ENCODE measurements around the gene ABCC5. TPM values are rescaled to one million over a fixed set of nuclear protein-coding genes. Genes with fewer than 3 reads are reported as not detected.

ABCC5 gene
- total RNA-seq, 1 donor from 2014 or later: 23.8 TPM

DNA sequence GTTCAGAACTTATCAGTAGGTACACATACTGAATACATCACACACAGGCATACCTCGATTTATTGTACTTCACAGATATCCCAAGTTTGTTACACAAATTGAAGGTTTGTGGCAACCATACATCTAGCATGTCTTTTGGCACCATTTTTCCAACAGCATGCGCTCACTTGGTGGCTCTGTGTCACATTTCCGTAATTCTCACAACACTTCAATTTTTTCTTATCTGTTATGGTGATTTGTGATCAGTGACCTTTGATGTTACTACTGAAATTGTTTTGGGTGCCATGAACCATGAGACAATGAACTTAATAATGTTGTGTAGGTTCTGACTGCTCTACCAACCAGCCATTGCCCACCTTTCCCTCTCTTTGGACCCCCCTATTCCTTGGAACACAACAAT lies 143.8 kb downstream of the ABCC5 start:
- Mint-ChIP-seq H3K9me3 (ENCODE audit: low read depth) (no peaks in the 10 kb centered on the region), H3K27ac (ENCODE audit: unreplicated experiment) (no peak overlapping the region), H3K4me1 (ENCODE audit: low read depth) (peaks cover 6% of the 10 kb centered on the region), H3K4me3 (ENCODE audit: unreplicated experiment) (no peak overlapping the region), H3K27me3 (ENCODE audit: low read depth) (no peaks in the 10 kb centered on the region), H3K36me3 (ENCODE audit: low read depth) (peaks cover 3% of the 10 kb centered on the region)
- TF ChIP-seq, protein P1, sequence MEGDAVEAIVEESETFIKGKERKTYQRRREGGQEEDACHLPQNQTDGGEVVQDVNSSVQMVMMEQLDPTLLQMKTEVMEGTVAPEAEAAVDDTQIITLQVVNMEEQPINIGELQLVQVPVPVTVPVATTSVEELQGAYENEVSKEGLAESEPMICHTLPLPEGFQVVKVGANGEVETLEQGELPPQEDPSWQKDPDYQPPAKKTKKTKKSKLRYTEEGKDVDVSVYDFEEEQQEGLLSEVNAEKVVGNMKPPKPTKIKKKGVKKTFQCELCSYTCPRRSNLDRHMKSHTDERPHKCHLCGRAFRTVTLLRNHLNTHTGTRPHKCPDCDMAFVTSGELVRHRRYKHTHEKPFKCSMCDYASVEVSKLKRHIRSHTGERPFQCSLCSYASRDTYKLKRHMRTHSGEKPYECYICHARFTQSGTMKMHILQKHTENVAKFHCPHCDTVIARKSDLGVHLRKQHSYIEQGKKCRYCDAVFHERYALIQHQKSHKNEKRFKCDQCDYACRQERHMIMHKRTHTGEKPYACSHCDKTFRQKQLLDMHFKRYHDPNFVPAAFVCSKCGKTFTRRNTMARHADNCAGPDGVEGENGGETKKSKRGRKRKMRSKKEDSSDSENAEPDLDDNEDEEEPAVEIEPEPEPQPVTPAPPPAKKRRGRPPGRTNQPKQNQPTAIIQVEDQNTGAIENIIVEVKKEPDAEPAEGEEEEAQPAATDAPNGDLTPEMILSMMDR (IDR thresholded peaks at IDR 0.05): no peak
- DNase-seq (ENCODE audit: low spot score): no peak

DNA sequence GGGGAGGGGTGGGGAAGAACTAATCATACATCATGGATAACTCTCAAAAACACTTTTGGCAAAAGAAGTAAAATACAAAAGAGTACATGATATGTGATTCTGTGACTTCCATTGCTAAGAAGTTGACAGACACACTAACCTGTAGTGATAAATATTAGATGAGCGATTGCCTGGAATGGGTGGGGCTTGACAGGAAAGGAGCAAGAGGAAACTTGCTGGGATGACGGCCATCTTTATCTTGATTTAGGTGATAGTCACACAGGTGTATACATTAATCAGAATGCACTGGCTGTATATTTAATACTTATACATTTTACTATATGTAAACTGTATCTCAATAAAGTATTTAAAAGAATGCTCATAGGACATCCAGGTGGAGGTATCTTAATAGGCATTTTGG lies 146.1 kb downstream of the ABCC5 start:
- Mint-ChIP-seq H3K4me3 (ENCODE audit: unreplicated experiment) (no peak overlapping the region), H3K4me1 (ENCODE audit: low read depth) (peaks cover 6% of the 10 kb centered on the region), H3K36me3 (ENCODE audit: low read depth) (peaks cover 2% of the 10 kb centered on the region), H3K27me3 (ENCODE audit: low read depth) (no peaks in the 10 kb centered on the region), H3K9me3 (ENCODE audit: low read depth) (no peaks in the 10 kb centered on the region), H3K27ac (ENCODE audit: unreplicated experiment) (no peak overlapping the region)
- DNase-seq (ENCODE audit: low spot score): no peak
- TF ChIP-seq, protein P1 (IDR thresholded peaks at IDR 0.05): no peak

DNA sequence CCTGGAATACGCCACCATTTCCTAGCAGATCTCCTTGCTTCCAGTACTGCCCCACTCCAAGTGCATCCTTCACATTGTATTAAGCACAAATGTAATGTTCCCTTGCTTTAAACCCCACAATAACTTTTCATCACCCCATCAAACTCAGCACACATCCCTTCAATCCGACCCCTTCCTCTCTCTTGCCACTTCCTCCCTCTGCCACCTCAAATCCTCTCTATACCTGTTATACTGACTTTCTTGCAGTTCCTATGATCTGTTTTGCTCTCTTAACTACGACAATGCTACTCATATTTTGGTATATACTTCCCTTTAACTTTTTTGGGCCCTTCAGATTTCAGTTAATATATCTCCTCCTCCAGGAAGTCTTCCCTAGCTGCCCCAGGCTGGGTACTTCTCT lies 147.1 kb downstream of the ABCC5 start:
- Mint-ChIP-seq H3K4me1 (ENCODE audit: low read depth) (peaks cover 6% of the 10 kb centered on the region), H3K27ac (ENCODE audit: unreplicated experiment) (no peak overlapping the region), H3K36me3 (ENCODE audit: low read depth) (peaks cover 2% of the 10 kb centered on the region), H3K9me3 (ENCODE audit: low read depth) (no peaks in the 10 kb centered on the region), H3K27me3 (ENCODE audit: low read depth) (no peaks in the 10 kb centered on the region), H3K4me3 (ENCODE audit: unreplicated experiment) (no peak overlapping the region)
- DNase-seq (ENCODE audit: low spot score): no peak
- TF ChIP-seq, protein P1 (IDR thresholded peaks at IDR 0.05): no peak

Small RNA genes lying within 50 kb of the gene (microRNA-seq; reads per million reads assigned to microRNA genes)
- not detected for gene MIR4448 (ENCODE audit: borderline number of aligned reads)

Other genes with a start within 250 kb of the ABCC5 start
- 3.9 to 8.3 TPM (median 7.9 TPM) in 3 replicates for gene MAP6D1, start 192.3 kb downstream of the ABCC5 start, total RNA-seq
- gene PARL, start 133.0 kb downstream of the ABCC5 start, total RNA-seq: 39.2 to 45.4 TPM (median 44.7 TPM) in 3 replicates
- not detected in 3 replicates for gene HTR3D, start 13.9 kb upstream of the ABCC5 start, total RNA-seq
- gene HTR3C, start 35.2 kb upstream of the ABCC5 start, total RNA-seq: not detected in 3 replicates
- gene HTR3E, start 79.2 kb upstream of the ABCC5 start, total RNA-seq: not detected in 3 replicates
- gene EIF2B5, start 117.5 kb upstream of the ABCC5 start, total RNA-seq: 24.0 to 31.8 TPM (median 26.1 TPM) in 3 replicates
- 88.1 to 113 TPM (median 102 TPM) in 3 replicates for gene DVL3, start 137.5 kb upstream of the ABCC5 start, total RNA-seq
- 455 to 492 TPM (median 488 TPM) in 3 replicates for gene AP2M1, start 157.0 kb upstream of the ABCC5 start, total RNA-seq
- 52.8 to 68.9 TPM (median 53.8 TPM) in 3 replicates for gene ABCF3, start 168.3 kb upstream of the ABCC5 start, total RNA-seq
- gene VWA5B2, start 211.7 kb upstream of the ABCC5 start, total RNA-seq: 0.25 TPM in 1 of 3 replicates, not detected in the others
- gene ALG3, start 231.1 kb upstream of the ABCC5 start, total RNA-seq: 33.3 to 43.7 TPM (median 36.8 TPM) in 3 replicates
- 4.3 to 5.0 TPM (median 4.4 TPM) in 3 replicates for gene EEF1AKMT4, start 231.8 kb upstream of the ABCC5 start, total RNA-seq
- 3.2 to 5.3 TPM (median 3.9 TPM) in 3 replicates for gene CAMK2N2, start 243.7 kb upstream of the ABCC5 start, total RNA-seq